IMR-90 (cell line): Measurements from ENCODE around the gene TSPYL4. TPM values are rescaled to one million over a fixed set of nuclear protein-coding genes. Genes with fewer than 3 reads are reported as not detected.

ENCODE experiments used
- ATAC-seq: fragments of 200-7000 bp; cut with Tn5 transposase; 2 replicates; pipeline ENCODE4 v1.9.1; 2020; ENCODE audit warnings: low read depth, mild to moderate bottlenecking, moderate library complexity
- BruUV-seq: library from RNA; stranded (reverse); fragments of 400-500 nt; replicated peaks from 2 replicates; lab custom pipeline; 2021; lab: Mats Ljungman, UMichigan
- CTCF ChIA-PET: fragments of 300-600 bp; formaldehyde crosslinking; extraction: SDS; loops from one replicate; lab custom pipeline; 2021; ENCODE audit warnings: antibody characterized with exemption; lab: Yijun Ruan, JAX
- POLR2A ChIA-PET: fragments of 300-600 bp; sonication (Branson Sonifier 250); formaldehyde crosslinking; loops from one replicate; lab custom pipeline; 2022; ENCODE audit warnings: antibody characterized with exemption; ENCODE audit not compliant: unreplicated experiment; lab: Charles Lee
- DNase-seq: peaks from one replicate; pipeline ENCODE4 v3.0.0; 2013
- H2AFZ ChIP-seq: replicated peaks from 2 replicates; pipeline ENCODE3; 2013; ENCODE audit warnings: low read length, mild to moderate bottlenecking; ENCODE audit not compliant: poor library complexity
- H2AK5ac ChIP-seq: 2 replicates; pipeline ENCODE4 v1.6.1; 2013; ENCODE audit warnings: low read depth, low read length, inconsistent platforms
- H2AK9ac ChIP-seq: replicated peaks from 2 replicates; pipeline ENCODE3; 2013; ENCODE audit warnings: mild to moderate bottlenecking, low read depth, low read length, moderate library complexity; ENCODE audit not compliant: poor library complexity
- H2BK120ac ChIP-seq: 2 replicates; pipeline ENCODE4 v1.6.1; 2013; ENCODE audit warnings: low read depth, low read length, inconsistent platforms
- H2BK15ac ChIP-seq: 3 replicates; pipeline ENCODE4 v1.6.1; 2013; ENCODE audit warnings: low read depth, low read length, inconsistent platforms
- H2BK20ac ChIP-seq: 2 replicates; pipeline ENCODE4 v1.6.1; 2013; ENCODE audit warnings: low read depth, mild to moderate bottlenecking, inconsistent platforms, low read length, moderate library complexity
- H2BK5ac ChIP-seq: 2 replicates; pipeline ENCODE4 v1.6.1; 2013; ENCODE audit warnings: mild to moderate bottlenecking, low read depth, low read length, inconsistent platforms; ENCODE audit not compliant: poor library complexity, severe bottlenecking
- H3K14ac ChIP-seq: replicated peaks from 2 replicates; pipeline ENCODE4 v1.6.1; 2013; ENCODE audit warnings: low read depth, low read length, inconsistent platforms
- H3K18ac ChIP-seq: 2 replicates; pipeline ENCODE4 v1.6.1; 2013; ENCODE audit warnings: low read depth, low read length, control low read depth
- H3K23ac ChIP-seq: 2 replicates; pipeline ENCODE4 v1.6.1; 2013; ENCODE audit warnings: low read depth, low read length, inconsistent platforms
- H3K27ac ChIP-seq: 2 replicates; pipeline ENCODE4 v1.5.1; 2013; ENCODE audit warnings: mild to moderate bottlenecking, control low read depth, low read length; ENCODE audit not compliant: insufficient read depth
- H3K27me3 ChIP-seq: 2 replicates; pipeline ENCODE4 v1.6.1; 2013; ENCODE audit warnings: low read length; ENCODE audit not compliant: control insufficient read depth, insufficient read depth
- H3K36me3 ChIP-seq: 2 replicates; pipeline ENCODE4 v1.6.1; 2013; ENCODE audit warnings: low read length, mixed read lengths; ENCODE audit not compliant: control insufficient read depth, insufficient read depth
- H3K4ac ChIP-seq: 2 replicates; pipeline ENCODE4 v1.6.1; 2013; ENCODE audit warnings: low read depth, low read length, inconsistent platforms
- H3K4me1 ChIP-seq: 2 replicates; pipeline ENCODE4 v1.6.1; 2013; ENCODE audit warnings: low read length, mixed read lengths; ENCODE audit not compliant: control insufficient read depth, insufficient read depth
- H3K4me2 ChIP-seq: 2 replicates; pipeline ENCODE4 v1.6.1; 2013; ENCODE audit warnings: low read depth, mild to moderate bottlenecking, control low read depth, low read length, moderate library complexity
- H3K4me3 ChIP-seq: 2 replicates; pipeline ENCODE4 v1.5.1; 2013; ENCODE audit warnings: low read depth, mild to moderate bottlenecking, control low read depth, low read length, moderate library complexity; ENCODE audit not compliant: insufficient read depth
- H3K56ac ChIP-seq: 2 replicates; pipeline ENCODE4 v1.6.1; 2013; ENCODE audit warnings: low read length, inconsistent platforms; ENCODE audit not compliant: insufficient read depth; ENCODE audit errors: extremely low read depth
- H3K79me1 ChIP-seq, 2 experiments: 2 replicates each; pipeline ENCODE4 v1.6.1; 2013; ENCODE audit warnings: low read length in 2 of 2, inconsistent platforms in 1 of 2, low read depth in 1 of 2
- H3K9ac ChIP-seq: 2 replicates; pipeline ENCODE4 v1.6.1; 2013; ENCODE audit warnings: low read depth, low read length, control low read depth
- H3K9me1 ChIP-seq: 2 replicates; pipeline ENCODE4 v1.6.1; 2013; ENCODE audit warnings: low read length, inconsistent platforms; ENCODE audit not compliant: insufficient read depth
- H3K9me3 ChIP-seq: 2 replicates; pipeline ENCODE4 v1.6.1; 2013; ENCODE audit warnings: low read length; ENCODE audit not compliant: control insufficient read depth, insufficient read depth
- H4K20me1 ChIP-seq: 2 replicates; pipeline ENCODE4 v1.6.1; 2013; ENCODE audit warnings: low read length, inconsistent platforms; ENCODE audit not compliant: insufficient read depth
- H4K5ac ChIP-seq: 2 replicates; pipeline ENCODE4 v1.6.1; 2013; ENCODE audit warnings: mild to moderate bottlenecking, low read depth, low read length, control low read depth
- H4K8ac ChIP-seq, 2 experiments: 2 replicates each; pipeline ENCODE4 v1.6.1; 2013; ENCODE audit warnings: low read depth in 2 of 2, low read length in 2 of 2, control low read depth in 1 of 2, inconsistent platforms in 1 of 2
- H4K91ac ChIP-seq: 2 replicates; pipeline ENCODE4 v1.6.1; 2013; ENCODE audit warnings: low read depth, low read length, inconsistent platforms; ENCODE audit not compliant: insufficient read depth
- MAZ ChIP-seq: IDR thresholded peaks from 2 replicates; pipeline ENCODE4 v1.6.1; 2012; ENCODE audit warnings: low read depth, mild to moderate bottlenecking, low read length, improper control_type of control experiment, moderate library complexity, borderline replicate concordance
- dilution Hi-C: fragments of 300-500 bp; cut with HindIII; formaldehyde crosslinking; loops from one replicate; pipeline ENCODE4 v1.14.3; 2018; ENCODE audit warnings: low sequenced_read_pairs; ENCODE audit not compliant: unreplicated experiment
- in situ Hi-C: fragments of 300-500 bp; cut with MboI; formaldehyde crosslinking; loops from 3 replicates; pipeline ENCODE4 v1.14.3; 2019; ENCODE audit warnings: low sequenced_read_pairs, inconsistent platforms, mixed read lengths
- intact Hi-C: fragments of 100-400 bp; cut with micrococcal nuclease; formaldehyde crosslinking; loops from 2 replicates; pipeline ENCODE4 v1.10.0; 2022
- polyA plus RNA-seq, 3 experiments: library from polyadenylated mRNA; depleted of rRNA; stranded (reverse); fragments of >200 nt; gene quantifications; 2 replicates each; pipeline ENCODE4 v1.2.3, GENCODE V29; 2012; ENCODE audit warnings: low replicate concordance in 1 of 3
- total RNA-seq: library from RNA; depleted of rRNA; stranded (reverse); fragments of >200 nt; gene quantifications from 2 replicates; pipeline ENCODE4 v1.2.3, GENCODE V29; 2012
- TF ChIP-seq, protein P1 (sequence below): conservative IDR thresholded peaks from 2 replicates; pipeline ENCODE4 v1.5.1; 2012; ENCODE audit warnings: mild to moderate bottlenecking, low read depth, low read length, improper control_type of control experiment

The TSPYL4 gene
- total and polyA plus RNA-seq, 2 of the 4 experiments (the other 2 are of a cell fraction): 22.0 to 29.9 TPM

GRCh38 chr6:116300566-116300965, 46.7 kb upstream of the TSPYL4 start (continued):
- TF ChIP-seq, protein P1, sequence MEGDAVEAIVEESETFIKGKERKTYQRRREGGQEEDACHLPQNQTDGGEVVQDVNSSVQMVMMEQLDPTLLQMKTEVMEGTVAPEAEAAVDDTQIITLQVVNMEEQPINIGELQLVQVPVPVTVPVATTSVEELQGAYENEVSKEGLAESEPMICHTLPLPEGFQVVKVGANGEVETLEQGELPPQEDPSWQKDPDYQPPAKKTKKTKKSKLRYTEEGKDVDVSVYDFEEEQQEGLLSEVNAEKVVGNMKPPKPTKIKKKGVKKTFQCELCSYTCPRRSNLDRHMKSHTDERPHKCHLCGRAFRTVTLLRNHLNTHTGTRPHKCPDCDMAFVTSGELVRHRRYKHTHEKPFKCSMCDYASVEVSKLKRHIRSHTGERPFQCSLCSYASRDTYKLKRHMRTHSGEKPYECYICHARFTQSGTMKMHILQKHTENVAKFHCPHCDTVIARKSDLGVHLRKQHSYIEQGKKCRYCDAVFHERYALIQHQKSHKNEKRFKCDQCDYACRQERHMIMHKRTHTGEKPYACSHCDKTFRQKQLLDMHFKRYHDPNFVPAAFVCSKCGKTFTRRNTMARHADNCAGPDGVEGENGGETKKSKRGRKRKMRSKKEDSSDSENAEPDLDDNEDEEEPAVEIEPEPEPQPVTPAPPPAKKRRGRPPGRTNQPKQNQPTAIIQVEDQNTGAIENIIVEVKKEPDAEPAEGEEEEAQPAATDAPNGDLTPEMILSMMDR: no peak

DNA sequence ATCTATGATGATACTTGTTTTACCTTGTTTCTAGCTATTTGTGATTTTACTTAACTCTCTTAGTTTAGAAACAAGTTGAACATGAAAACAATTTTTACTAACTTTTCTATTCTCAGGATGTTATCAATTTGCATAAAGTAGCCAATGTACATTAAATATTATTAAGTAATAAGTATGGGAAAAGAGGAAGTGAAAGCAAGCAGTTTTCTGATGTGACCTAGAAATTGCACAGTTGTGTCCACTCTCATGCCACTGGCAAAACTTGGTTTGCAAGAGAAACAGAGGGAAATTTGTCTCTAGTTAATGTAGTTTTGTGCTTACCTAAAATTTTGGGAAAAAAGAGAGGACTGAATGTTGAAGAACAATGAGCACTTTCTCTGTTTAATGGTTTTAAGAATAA, 45.1 kb upstream of the TSPYL4 start:
- Histone ChIP-seq H3K27ac (no peak overlapping the region), H2BK15ac (no peak overlapping the region), H4K8ac (no peak overlapping the region), H3K14ac (no peak overlapping the region), H4K5ac (no peak overlapping the region), H3K4me2 (no peak overlapping the region), H3K23ac (no peak overlapping the region), H2BK20ac (no peak overlapping the region), H2BK5ac (no peak overlapping the region), H3K4me1 (no peaks in the 10 kb centered on the region), H4K20me1 (no peaks in the 10 kb centered on the region), H3K36me3 (no peaks in the 10 kb centered on the region), H3K79me1 (no peaks in the 10 kb centered on the region), H3K18ac (no peak overlapping the region), H2AK9ac (no peak overlapping the region), H3K4me3 (no peak overlapping the region), H3K4ac (no peak overlapping the region), H3K9me1 (no peaks in the 10 kb centered on the region), H3K9ac (no peak overlapping the region), H2BK120ac (no peak overlapping the region), H2AK5ac (no peak overlapping the region), H3K9me3 (peaks cover 4% of the 10 kb centered on the region), H4K91ac (no peak overlapping the region), H3K27me3 (no peaks in the 10 kb centered on the region), H2AFZ (no peak overlapping the region), H3K56ac (no peak overlapping the region)
- no peak for DNase-seq
- no peak for ATAC-seq
- POLR2A ChIA-PET: no interaction called here
- TF ChIP-seq MAZ: no peak
- BruUV-seq: no TSS peak
- dilution Hi-C loops: no loop called here
- CTCF ChIA-PET: no interaction called here
- intact Hi-C loops: no loop called here
- in situ Hi-C loops: loop anchor here (10.0 to 25.0 kb wide), 2 partner anchors 138 to 236 kb away; no protein-coding TSS in a partner anchor
